ENCODE data around the gene S100A2.
A peak's percentile ranks its signal among the peaks of the same experiment; 100 is the strongest.

Gene S100A2

DNA sequence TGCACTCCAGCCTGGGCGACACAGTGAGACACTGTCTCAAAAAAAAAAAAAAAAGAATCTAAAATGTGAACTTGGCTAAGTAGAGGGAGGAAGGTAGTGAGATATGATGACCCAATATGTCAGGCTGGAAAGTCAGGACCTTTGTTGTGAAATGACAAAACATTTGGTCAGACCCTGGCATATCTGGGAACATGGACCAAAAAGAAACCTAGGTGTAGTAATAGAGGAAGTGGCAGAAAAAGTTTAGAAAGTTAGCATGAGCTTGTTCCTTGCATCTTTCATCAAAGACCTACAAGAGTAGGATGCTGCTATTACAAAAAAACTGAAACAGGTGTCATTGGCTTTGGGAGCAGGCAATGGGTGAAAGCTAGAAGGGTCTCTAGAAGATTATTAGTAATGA is 9.3 kb downstream of the S100A2 start:
- Histone ChIP-seq H3K4me3 (replicated peaks; ENCODE audit: insufficient read depth, low read length) (no peak overlapping the region), H3K27ac (replicated peaks) (no peak overlapping the region), H3K27me3 (ENCODE audit: insufficient read depth, poor library complexity, severe bottlenecking) (no peaks in the 10 kb centered on the region)
- no peak for DNase-seq (ENCODE audit: low read depth in 1 of 2, low spot score in 1 of 2)
- TF ChIP-seq SPI1 (IDR thresholded peaks at IDR 0.05; ENCODE audit: borderline replicate concordance, low read depth) (peak; percentile 80), GABPA (IDR thresholded peaks at IDR 0.05; ENCODE audit: low read depth) (no peak)
- TF ChIP-seq, protein P1, sequence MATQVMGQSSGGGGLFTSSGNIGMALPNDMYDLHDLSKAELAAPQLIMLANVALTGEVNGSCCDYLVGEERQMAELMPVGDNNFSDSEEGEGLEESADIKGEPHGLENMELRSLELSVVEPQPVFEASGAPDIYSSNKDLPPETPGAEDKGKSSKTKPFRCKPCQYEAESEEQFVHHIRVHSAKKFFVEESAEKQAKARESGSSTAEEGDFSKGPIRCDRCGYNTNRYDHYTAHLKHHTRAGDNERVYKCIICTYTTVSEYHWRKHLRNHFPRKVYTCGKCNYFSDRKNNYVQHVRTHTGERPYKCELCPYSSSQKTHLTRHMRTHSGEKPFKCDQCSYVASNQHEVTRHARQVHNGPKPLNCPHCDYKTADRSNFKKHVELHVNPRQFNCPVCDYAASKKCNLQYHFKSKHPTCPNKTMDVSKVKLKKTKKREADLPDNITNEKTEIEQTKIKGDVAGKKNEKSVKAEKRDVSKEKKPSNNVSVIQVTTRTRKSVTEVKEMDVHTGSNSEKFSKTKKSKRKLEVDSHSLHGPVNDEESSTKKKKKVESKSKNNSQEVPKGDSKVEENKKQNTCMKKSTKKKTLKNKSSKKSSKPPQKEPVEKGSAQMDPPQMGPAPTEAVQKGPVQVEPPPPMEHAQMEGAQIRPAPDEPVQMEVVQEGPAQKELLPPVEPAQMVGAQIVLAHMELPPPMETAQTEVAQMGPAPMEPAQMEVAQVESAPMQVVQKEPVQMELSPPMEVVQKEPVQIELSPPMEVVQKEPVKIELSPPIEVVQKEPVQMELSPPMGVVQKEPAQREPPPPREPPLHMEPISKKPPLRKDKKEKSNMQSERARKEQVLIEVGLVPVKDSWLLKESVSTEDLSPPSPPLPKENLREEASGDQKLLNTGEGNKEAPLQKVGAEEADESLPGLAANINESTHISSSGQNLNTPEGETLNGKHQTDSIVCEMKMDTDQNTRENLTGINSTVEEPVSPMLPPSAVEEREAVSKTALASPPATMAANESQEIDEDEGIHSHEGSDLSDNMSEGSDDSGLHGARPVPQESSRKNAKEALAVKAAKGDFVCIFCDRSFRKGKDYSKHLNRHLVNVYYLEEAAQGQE (IDR thresholded peaks at IDR 0.05; ENCODE audit: insufficient replicate concordance, low read depth) = no peak

DNA sequence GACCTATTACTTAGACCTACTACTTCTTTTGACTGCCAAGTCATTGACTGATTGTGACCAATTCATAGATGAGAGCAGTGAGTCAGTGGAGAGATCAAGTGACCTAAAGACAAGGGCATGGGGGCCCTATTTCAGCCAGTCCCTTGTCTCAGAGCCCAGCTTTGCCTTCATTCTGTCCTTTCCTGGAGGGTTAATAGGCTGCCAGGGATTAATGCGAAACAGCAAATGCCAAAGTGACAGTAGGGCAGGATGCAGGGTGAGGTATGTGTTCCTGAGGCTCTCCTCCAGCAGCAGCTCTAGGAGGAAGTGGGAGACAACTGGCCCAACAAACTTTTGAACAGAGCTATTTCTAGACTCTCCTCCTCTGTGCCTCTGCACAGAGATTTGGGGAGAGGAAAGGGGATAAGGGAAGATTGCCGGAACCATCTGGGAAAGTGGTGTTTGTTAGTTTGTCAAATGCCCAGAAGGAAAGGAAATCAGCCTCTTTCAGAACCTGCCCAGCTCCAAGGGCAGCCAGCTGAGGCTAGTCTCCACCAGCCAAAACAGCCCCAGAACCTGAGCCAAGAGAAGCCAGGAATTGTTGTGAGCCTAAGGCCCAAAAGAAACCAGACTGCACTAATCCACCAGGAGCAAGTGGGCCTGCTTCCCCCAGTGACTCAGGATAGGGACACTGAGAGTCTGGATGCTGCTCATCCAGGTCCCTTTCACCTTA is 11.7 kb downstream of the S100A2 start:
- H3K27me3 ChIP-seq (ENCODE audit: insufficient read depth, poor library complexity, severe bottlenecking) = no peaks in the 10 kb centered on the region
- no peak for DNase-seq (ENCODE audit: low read depth in 1 of 2, low spot score in 1 of 2)
- TF ChIP-seq GABPA (IDR thresholded peaks at IDR 0.05; ENCODE audit: low read depth) (no peak), SPI1 (IDR thresholded peaks at IDR 0.05; ENCODE audit: borderline replicate concordance, low read depth) (peak; percentile 76; the same call in 1 of the 2 replicates)
- TF ChIP-seq, protein P1 (IDR thresholded peaks at IDR 0.05; ENCODE audit: insufficient replicate concordance, low read depth) = no peak
- TF ChIP-seq, protein P2, sequence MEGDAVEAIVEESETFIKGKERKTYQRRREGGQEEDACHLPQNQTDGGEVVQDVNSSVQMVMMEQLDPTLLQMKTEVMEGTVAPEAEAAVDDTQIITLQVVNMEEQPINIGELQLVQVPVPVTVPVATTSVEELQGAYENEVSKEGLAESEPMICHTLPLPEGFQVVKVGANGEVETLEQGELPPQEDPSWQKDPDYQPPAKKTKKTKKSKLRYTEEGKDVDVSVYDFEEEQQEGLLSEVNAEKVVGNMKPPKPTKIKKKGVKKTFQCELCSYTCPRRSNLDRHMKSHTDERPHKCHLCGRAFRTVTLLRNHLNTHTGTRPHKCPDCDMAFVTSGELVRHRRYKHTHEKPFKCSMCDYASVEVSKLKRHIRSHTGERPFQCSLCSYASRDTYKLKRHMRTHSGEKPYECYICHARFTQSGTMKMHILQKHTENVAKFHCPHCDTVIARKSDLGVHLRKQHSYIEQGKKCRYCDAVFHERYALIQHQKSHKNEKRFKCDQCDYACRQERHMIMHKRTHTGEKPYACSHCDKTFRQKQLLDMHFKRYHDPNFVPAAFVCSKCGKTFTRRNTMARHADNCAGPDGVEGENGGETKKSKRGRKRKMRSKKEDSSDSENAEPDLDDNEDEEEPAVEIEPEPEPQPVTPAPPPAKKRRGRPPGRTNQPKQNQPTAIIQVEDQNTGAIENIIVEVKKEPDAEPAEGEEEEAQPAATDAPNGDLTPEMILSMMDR (IDR thresholded peaks at IDR 0.05; ENCODE audit: insufficient read depth, low read length) = no peak
- H3K27ac ChIP-seq (replicated peaks) = no peak overlapping the region
- H3K4me3 ChIP-seq (replicated peaks; ENCODE audit: insufficient read depth, low read length) = no peak overlapping the region

DNA sequence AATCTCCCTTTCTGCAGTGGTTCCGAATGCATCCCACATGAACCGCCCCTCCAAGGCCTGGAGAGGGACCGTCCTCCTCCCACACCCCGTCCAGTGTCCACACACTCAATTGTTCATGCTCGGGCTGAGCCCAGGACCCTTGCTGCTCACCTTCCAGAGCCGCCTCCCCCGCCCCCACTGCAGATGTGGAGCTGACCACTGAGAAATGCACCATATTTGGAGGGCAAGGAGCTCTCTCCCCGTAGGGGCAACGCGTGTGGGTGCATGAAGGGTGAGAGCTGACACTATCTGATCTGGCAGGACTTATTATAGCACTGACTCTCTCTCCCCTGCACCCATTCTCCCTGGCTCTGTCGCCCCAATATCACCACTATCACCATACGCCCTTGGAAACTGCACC is 12.5 kb downstream of the S100A2 start:
- Histone ChIP-seq H3K4me3 (replicated peaks; ENCODE audit: insufficient read depth, low read length) (no peak overlapping the region), H3K27ac (replicated peaks) (no peak overlapping the region), H3K27me3 (ENCODE audit: insufficient read depth, poor library complexity, severe bottlenecking) (no peaks in the 10 kb centered on the region)
- DNase-seq (ENCODE audit: low read depth in 1 of 2, low spot score in 1 of 2) = no peak
- TF ChIP-seq, protein P2 (IDR thresholded peaks at IDR 0.05; ENCODE audit: insufficient read depth, low read length) = no peak
- TF ChIP-seq, protein P1 (IDR thresholded peaks at IDR 0.05; ENCODE audit: insufficient replicate concordance, low read depth) = no peak
- TF ChIP-seq SPI1 (IDR thresholded peaks at IDR 0.05; ENCODE audit: borderline replicate concordance, low read depth) (no peak), GABPA (IDR thresholded peaks at IDR 0.05; ENCODE audit: low read depth) (no peak), POLR2AphosphoS5 (IDR thresholded peaks at IDR 0.05; ENCODE audit: low read depth) (no peak)

Measured in HL-60 (cell line).